ENCODE results near the gene DYNC1H1.
A peak's percentile ranks its signal among the peaks of the same experiment; 100 is the strongest.

DYNC1H1 gene

DNA sequence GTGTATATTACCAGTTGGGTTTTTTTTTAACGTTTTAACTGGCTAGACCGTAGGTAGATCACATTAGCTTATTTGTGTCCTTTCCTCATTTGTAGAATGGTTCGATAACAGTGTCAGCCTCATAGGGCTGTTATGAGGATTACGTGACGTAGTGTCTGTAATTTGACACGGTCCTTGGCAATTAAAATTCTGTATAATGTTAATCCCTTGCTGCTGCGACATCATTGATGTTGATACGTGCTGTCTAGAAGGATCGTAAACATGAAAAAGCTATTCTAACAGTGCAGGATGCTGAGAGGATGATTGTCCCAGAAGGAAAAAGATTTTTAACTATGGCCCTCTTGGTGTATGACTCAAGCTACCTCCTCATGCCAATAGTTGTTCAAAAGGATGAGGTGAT lies 71.5 kb downstream of the DYNC1H1 start:
- DNase-seq (ENCODE audit: low spot score): no peak

DNA sequence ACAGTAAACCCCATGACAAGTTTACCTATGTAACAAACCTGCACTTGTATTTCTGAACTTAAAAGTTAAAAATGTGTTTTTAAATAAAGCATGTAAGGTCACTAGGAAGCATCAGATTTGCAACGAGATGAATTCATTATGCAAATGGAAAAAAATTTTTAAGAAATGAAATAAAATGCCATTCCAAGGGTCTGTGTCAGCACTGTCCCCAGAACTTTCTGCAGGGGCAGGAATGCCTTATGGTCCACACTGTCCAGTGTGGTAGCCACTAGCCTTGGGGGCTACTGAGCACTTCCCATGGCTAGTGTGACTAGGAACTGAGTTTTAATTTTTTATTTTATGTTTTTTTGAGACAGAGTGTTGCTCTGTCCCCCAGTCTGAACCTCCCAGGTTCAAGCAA lies 73.3 kb downstream of the DYNC1H1 start:
- DNase-seq (ENCODE audit: low spot score): no peak

DNA sequence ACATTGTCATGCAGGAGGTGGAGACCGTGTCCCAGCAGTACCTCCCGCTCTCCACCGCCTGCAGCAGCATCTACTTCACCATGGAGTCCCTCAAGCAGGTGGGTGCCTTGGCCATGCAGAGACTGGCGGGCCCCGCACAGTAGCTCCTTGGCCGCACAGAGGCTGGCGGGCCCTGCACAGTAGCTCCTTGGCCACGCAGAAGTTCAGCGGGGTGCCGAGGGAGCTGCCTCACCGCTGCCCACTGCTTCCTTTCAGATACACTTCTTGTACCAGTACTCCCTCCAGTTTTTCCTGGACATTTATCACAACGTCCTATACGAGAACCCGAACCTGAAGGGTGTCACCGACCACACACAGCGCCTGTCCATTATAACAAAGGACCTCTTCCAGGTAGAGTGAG lies 74.8 kb downstream of the DYNC1H1 start:
- no peak for DNase-seq (ENCODE audit: low spot score)

DNA sequence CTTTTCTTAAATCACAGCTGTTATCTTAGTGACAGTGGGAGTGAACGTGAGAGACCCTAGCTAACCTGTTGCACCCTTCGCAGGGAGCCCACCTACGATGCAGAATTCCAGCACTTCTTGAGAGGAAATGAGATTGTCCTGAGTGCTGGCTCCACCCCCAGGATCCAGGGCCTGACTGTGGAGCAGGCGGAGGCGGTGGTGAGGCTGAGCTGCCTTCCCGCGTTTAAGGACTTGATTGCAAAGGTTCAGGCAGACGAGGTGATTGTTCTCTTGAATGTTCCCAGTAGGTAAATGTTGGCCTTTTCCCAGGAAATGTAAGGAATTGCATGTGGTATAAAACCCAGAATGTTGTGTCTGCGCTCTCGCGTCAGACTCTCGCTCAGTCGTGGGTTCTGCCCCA lies 75.8 kb downstream of the DYNC1H1 start:
- DNase-seq (ENCODE audit: low spot score): no peak

DNA sequence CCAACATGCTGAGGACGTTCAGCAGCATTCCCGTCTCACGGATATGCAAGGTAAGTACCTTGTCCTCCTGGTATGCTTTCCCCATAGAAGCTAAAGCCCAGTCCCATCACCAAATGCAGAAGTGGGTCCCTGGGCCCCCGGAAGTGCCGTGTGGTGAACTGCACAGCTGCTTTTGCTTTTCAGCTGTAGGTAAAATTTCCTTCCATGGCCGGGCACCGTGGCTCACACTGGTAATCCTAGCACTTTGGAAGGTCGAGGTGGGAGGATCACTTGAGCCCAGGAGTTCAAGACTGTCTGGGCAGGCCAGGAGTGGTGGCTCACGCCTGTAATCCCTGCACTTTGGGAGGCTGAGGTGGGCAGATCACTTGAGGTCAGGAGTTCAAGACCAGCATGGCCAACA lies 78.3 kb downstream of the DYNC1H1 start:
- no peak for DNase-seq (ENCODE audit: low spot score)

DNA sequence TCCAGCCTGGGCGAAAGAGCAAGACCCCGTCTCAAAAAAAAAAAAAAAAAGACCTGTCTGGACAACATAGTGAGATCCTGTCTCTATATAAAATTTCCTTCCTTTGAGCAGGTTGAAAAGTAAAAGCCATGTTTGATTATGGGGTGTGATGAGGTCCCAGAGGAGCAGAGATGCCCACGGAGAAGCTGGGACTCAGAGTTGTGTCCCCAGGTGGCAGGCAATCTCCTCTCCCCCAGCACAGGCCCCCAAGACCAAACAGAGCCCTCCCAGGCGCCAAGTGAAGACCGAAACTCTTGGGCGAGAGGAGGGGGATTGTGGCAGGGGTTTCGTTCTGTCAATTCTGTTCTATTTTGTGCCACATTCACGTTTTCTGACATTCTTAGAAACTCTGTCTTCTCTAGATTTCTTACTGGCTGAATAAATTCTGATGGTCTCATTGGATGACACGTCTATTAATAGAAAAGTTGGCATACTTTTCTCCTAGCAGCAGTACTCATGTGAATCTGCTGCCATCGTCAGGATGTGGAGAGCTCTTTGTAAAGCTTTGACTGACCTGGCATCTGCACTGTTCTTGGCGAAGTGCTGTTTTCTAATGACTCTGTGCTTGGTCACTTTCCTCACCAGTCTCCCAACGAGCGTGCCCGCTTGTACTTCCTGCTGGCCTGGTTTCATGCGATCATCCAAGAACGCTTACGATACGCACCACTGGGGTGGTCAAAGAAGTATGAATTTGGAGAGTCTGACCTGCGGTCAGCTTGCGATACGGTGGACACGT lies 79.1 kb downstream of the DYNC1H1 start:
- no peak for DNase-seq (ENCODE audit: low spot score)

DNA sequence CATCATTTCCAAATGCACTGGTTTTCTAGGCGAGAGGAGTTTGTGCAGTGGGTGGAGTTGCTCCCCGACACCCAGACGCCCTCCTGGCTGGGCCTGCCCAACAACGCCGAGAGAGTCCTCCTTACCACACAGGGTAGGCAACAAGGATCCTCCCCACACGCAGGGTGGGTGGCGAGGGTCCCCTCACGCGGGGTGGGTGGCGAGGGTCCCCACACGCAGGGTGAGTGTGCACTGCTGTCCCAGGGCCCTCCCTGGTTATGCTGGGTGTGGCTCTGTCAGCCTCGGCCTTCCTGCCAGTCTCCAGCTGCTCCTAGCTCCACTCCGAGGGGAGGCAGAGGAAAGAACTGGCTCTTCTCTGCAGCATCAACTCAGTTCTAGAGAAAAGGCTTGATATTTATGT lies 80.2 kb downstream of the DYNC1H1 start:
- no peak for DNase-seq (ENCODE audit: low spot score)

DNA sequence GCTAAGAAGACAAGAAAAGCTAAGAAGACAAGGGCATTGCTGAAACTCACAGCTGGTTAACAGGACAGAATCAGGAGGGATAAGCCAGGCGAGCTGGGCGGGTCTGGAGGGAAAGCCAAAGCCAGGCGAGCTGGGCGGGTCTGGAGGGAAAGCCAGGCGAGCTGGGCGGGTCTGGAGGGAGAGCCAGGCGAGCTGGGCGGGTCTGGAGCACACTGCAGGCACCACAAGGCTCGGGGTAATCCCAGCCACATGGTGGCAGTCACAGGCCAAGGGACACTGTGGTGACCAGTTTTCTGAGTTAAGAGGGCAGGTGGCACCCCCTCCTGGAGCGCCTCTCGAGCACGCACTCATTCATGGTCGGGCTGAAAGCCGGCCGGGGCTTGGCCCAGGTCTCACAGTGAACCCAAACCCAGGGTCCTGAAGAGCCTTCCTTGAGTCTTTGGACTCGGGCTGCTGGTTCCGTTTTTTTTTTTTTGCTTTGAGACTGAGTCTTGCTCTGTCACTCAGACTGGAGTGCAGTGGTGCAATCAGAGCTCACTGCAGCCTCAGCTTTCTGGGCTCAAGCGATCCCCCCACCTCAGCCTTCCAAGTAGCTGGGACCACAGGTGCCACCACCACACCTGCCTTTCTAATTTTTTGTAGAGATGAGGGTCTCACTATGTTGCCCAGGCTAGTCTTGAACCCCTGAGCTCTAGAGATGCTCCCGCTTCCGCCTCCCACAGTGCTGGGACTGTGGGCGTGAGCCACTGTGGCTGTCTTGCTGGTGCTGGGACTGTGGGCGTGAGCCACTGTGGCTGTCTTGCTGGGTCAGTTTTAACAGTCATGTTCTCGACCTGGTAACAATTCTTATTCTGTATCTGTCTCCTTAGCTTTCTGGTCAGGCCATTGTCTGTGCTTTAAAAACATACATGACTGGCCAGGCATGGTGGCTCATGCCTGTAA lies 82.2 kb downstream of the DYNC1H1 start:
- peak; percentile 61 for DNase-seq (ENCODE audit: low spot score)

DNA sequence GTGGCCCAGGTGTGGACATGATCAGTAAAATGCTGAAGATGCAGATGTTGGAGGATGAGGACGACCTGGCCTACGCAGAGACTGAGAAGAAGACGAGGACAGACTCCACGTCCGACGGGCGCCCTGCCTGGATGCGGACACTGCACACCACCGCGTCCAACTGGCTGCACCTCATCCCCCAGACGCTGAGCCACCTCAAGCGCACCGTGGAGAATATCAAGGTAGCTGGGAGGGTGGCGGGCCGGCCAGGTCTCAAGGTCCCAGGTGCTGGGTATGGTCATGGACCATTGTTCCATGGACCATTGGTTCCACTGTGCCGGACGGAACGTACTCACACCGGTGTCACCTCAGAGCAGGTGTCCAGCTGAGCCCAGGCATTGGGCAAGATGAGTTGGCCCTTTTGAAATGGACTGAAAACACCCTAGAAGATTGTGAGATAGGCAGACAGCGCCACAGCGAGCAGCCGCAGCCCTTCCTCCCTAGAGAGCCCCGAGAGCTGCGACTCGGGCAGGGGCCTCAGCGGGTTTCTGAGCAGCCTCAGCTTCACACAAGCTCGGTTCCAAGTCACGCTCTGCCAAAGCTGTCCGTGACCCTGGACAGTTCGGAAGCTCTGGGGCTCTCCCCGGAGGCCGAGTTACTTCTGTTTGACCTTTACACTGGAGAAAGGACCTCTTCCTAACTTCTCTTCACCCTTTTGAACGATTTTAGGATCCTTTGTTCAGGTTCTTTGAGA lies 83.6 kb downstream of the DYNC1H1 start:
- no peak for DNase-seq (ENCODE audit: low spot score)

DNA sequence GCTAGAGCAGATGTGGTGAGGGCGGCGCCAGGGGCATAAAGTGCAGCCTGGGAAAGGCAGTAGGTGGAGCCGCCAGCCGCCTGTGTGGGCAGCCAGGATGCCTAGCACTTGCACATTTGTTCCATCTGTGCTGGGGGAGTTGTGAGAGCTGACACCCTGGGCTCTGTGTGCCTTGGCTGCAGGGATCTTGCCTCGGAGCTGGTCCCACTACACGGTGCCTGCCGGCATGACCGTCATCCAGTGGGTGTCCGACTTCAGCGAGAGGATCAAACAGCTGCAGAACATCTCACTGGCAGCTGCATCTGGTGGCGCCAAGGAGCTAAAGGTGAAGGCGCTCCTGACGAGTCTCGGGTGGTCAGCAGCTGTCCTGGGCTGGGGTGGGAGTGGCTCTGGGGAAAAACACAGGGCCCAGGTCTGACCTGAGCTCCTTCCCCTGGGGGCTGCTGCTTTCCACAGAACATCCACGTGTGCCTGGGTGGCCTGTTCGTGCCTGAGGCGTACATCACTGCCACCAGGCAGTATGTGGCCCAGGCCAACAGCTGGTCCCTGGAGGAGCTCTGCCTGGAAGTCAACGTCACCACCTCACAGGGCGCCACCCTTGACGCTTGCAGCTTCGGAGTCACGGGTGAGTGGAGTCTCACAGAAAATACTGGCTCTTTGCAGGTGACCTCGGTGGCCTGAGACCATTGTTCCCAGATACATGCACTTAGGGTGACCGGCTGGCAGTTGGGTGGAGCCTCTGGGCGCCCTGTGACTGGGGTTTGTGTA lies 85.1 kb downstream of the DYNC1H1 start:
- no peak for DNase-seq (ENCODE audit: low spot score)

DNA sequence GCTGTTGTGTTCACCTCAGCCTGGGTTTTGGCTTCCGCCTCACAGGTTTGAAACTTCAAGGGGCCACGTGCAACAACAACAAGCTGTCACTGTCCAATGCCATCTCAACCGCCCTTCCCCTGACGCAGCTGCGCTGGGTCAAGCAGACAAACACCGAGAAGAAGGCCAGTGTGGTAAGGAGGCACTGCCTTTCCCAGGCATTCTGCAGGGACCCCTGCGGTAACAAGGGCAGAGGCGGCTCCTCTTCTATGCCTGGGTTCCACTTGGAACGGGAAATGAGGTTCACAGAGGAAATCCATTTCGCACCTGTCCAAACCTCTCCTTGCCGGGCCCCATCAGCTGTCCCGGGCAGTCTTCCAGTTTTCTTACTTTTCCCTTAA lies 85.6 kb downstream of the DYNC1H1 start:
- DNase-seq (ENCODE audit: low spot score): no peak

DNA sequence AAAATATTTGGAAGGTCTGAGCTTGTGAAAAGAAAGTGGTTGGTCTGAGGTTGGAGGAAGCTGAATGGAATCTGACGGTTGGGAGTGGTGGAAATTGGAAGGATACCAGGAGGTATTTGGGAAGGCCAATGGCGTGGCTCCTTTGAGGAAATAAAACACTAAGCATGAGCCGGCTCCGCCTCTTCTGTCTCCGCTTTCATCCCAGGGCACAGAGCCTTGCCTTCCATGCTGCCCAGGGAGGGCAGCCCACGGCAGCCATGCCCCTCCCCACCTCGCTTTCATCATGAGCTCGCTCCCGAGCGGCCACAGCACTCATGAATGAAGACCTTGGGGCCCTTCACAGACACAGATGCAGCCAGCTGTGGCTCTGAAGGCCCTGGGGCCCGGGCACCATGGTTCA lies 86.3 kb downstream of the DYNC1H1 start:
- DNase-seq (ENCODE audit: low spot score): no peak

DNA sequence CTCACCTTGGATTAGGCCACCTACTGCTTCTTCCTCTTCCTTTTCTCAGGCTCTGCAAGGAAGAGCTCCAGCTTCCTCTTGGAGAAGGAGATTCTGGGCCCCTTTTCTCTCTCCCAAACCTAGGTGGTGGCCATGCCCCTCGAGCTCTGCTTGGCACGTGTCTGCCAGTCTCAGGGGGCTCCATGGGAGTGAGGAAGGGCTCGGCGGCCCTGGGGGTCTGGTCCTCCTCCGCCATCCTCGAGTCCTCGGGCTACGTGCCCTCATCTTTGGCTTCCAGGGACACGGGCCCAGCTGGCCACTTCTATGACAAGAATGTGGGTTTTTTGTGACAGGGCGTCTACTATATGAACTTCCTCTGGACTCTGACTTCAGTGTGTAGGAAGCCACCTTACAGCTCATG lies 88.1 kb downstream of the DYNC1H1 start:
- DNase-seq (ENCODE audit: low spot score): no peak

DNA sequence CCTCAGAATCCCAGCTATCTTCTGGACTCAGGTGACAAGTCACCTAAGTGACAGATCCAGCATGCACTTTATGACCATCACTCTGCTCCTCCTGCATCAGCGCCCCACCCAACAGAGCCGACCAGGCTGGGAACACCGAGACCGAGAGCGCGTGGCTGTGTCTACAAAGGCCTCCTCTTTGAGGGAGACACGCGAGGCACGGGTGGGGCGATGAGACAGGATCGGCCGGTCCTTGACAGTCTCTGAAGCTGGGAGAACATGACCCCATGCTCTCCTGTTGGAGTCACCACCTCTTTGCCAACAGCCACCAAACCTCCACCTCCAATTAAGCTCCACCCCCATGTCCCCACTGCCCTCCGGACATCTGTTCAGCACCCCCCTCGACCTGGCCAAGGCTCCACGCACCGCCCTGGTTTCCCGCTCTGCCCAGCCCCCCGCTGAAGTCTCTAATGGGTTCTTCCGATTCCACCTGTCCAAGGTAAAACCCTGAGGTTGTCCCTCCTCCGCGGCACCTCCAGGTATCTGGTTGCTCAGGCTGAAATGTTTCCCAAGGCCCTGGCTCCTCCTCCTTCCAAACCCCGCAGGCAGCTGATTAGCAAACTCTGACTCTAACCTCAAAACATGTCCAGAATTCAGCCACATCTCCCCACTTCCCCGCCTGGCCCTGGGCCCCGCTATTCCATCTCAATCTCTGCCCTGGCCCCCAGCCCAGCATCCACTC lies 91.0 kb downstream of the DYNC1H1 start:
- DNase-seq (ENCODE audit: low spot score): no peak

DNA sequence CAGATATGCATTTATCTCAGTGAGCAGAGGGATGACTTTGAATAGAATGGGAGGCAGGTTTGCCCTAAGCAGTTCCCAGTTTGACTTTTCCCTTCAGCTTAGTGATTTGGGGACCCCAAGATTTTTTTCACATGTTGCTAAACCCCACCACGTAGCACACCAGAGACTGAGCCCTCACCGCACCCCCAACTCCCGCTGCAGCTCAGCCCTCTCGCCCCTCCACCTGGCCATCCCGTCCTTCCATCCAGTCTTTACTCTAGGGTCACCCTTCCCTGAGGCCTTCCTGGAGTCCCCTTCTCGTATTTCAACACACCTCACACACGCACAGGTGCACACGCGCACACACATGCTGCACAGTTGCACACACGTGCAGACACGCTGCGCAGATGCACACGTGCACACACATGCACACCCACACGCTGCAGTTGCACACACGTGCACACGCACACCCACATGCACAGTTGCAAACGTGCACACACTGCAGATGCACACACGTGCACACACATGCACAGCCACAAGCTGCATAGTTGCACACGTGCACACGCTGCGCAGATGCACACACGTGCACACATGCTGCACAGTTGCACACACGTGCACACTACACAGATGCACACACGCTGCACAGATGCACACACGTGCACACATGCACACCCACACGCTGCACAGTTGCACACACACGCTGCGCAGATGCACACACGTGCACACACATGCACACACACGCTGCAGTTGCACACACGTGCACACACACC lies 92.5 kb downstream of the DYNC1H1 start:
- no peak for DNase-seq (ENCODE audit: low spot score)

DNA sequence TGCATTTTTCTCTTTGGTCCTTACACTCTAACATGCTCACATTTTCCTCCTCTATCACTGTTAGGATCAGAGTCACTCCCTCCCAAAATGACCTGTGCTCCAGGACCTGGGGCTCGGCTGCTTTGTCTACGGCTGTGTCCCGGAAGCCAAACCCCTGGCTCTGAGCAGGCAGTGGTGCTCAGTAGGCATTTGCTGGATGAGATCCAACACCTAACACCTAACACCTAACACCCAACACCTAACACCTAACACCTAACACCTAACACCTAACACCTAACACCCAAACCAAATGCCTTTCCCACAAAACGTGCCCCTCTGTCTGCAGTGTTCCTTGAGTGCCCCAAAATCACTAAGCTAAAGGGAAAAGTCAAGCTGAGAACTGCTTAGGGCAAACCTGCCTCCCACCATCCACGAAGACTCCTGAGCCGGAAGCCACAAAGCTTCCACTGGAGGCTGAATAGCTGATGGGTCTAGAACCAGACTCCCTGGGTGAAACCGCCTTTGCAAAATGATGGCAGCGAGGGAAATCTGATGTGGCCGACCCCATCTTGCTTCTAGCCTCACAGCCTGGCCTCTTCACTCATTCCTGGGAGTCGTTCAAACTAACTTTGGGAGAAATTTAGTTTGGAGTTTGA lies 93.2 kb downstream of the DYNC1H1 start:
- DNase-seq (ENCODE audit: low spot score): no peak

DNA sequence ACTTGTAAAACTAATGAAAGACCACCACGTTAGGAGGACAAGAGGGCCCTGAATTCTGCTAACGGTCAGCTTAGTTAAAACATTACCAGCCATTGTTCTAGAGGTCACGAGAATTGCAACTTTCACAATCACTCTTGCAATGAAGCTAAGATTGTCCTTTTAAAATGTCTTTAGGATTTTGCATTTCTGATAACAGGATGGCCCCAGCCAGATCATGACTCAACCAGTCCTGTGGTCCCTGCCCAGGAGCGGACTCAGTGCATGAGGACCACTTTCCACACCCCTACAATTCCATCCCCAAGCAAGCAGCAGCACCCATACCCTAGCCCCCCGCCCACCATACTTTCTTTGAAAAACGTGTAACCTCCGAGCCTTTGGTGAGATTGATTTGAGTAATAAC lies 93.8 kb downstream of the DYNC1H1 start:
- DNase-seq (ENCODE audit: low spot score): no peak

DNA sequence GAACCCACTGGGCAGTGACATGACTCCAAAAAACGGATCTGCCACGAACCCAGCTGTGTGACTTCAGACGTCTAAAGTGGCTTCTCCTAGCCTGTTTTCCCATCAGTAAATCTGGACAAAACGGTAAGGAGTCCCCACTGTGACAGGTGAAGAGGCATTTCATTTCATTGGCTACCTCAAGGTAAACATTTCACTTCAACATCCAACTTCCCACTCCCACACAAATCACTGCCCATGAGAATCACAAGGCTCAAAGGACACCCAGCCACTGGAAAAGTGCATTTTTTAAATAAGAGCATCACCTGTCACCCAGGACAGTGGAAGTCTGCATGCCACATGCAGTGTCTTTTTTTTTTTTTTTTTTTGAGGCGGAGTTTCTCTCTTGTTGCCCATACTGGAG lies 94.6 kb downstream of the DYNC1H1 start:
- no peak for DNase-seq (ENCODE audit: low spot score)

DNA sequence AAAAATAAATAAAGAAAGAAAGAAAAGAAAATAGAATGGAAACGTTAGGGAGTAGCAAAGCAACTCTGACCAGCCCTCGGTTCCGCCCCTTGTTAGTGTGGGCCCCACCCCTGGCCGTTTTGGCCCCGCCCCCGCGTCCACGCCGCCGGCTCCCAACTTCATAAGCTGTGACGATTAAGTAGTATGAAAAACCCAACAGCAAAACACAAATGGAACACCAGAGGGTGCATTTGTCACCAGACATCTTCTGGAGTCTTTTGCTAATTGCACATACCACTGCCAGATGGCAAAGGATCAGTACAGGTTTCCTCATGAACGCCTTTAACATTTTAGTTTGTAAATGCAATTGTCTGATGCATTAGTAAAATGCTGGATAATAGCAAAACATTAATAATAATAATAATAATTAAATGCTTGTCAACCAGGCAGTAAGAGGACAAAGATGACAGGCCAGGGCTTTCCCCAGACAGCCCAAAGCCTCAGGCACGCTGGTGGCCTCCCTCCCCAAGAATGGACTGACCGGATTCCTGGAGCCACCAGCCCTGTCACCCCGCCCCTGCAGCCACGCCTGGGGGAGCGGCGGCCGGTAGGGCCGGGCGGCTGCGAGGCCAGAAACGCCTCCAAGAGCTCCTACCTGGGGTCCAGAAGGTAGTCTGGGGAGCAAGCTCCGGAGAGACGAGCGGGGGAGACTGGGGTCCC lies 98.9 kb downstream of the DYNC1H1 start:
- peak; percentile 81 for DNase-seq (ENCODE audit: low spot score)

All from LoVo (cell line).